ENCODE results near the gene CD300C. TPM values are rescaled to one million over a fixed set of nuclear protein-coding genes. Genes with fewer than 3 reads are reported as not detected.

CD300C gene
- total and polyA plus RNA-seq, 2 donors from 2014 or later, result 0.34 to 4.2 TPM

DNA sequence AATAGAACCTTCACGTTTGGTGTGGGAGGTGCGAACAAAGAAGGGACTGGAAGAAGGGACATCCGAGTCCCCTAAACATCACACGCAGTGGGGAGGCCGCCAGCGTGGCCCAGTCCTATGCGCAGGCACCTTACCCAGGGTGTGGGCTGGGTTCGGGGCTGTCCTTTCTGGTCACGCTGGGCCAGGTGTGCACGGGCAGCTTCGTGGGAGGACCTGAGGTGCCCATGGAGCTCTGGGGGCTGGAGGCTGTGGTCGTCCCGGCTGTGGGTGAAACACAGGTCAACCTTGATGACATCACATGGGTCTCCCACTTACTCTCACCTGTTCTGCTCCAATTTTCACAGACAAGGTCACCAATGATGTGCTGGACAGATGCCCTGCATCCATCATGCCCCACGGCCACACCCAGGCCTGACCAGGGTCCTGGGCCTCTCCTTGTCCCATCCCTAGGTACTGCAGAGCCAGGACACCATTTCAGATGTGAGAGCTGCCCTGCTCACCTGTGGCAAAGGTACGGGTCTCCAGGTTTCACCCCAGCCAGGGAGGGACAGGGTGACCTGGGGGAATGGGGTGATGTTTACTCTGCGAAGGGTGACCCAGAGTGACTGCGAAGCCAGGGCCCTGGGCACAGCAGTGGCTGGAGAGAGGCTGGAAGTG, 3.1 kb downstream of the CD300C start:
- H3K4me3 ChIP-seq (ENCODE audit: low read length in 3 of 3), result no peak overlapping the region
- FAIRE-seq, result no peak
- intact Hi-C loops (cut with DNase I), result no loop called here
- no peaks in the 10 kb centered on the region for H3K27me3 ChIP-seq (ENCODE audit: control insufficient read depth, insufficient read depth, low read length)
- H3K9ac ChIP-seq (ENCODE audit: low read length in 3 of 3), result no peak overlapping the region
- no peak overlapping the region for H3K27ac ChIP-seq (ENCODE audit: low read depth in 2 of 2, low read length in 2 of 2)
- DNase-seq, result peak in 1 of 5 donors; percentile 53
- H3K4me1 ChIP-seq (ENCODE audit: control insufficient read depth in 2 of 3, insufficient read depth in 2 of 3, low read depth in 1 of 3, low read length in 3 of 3), result no peaks in the 10 kb centered on the region
- H3K9me3 ChIP-seq (ENCODE audit: control insufficient read depth in 2 of 3, insufficient read depth in 1 of 3, low read length in 3 of 3), result no peaks in the 10 kb centered on the region
- TF ChIP-seq, protein P1, sequence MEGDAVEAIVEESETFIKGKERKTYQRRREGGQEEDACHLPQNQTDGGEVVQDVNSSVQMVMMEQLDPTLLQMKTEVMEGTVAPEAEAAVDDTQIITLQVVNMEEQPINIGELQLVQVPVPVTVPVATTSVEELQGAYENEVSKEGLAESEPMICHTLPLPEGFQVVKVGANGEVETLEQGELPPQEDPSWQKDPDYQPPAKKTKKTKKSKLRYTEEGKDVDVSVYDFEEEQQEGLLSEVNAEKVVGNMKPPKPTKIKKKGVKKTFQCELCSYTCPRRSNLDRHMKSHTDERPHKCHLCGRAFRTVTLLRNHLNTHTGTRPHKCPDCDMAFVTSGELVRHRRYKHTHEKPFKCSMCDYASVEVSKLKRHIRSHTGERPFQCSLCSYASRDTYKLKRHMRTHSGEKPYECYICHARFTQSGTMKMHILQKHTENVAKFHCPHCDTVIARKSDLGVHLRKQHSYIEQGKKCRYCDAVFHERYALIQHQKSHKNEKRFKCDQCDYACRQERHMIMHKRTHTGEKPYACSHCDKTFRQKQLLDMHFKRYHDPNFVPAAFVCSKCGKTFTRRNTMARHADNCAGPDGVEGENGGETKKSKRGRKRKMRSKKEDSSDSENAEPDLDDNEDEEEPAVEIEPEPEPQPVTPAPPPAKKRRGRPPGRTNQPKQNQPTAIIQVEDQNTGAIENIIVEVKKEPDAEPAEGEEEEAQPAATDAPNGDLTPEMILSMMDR (IDR thresholded peaks at IDR 0.05; ENCODE audit: borderline replicate concordance, extremely low read depth, insufficient read depth), result no peak
- no peaks in the 10 kb centered on the region for H3K36me3 ChIP-seq (ENCODE audit: control insufficient read depth in 2 of 3, insufficient read depth in 3 of 3, low read length in 3 of 3)

DNA sequence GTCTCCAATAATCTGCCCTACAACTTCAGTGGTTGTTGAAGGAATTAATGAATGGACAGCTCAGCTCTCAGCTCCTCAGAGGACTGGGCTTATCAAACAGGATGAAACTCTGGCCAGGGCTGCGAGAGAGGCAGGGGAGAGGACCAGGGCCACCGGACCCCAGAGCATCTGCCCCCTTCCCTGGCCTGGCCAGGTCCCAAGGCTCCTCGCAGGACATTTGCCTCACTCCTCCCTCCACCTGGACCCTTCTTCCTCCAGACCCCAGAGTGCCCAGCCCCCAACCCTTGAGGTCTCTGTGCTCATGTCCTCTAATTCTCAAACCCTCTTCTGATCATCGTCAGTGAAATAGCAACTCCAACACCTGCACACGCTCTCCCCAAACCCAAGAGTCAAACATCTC, 3.7 kb downstream of the CD300C start:
- DNase-seq (peak in 1 of 5 donors; percentile 64), FAIRE-seq (no peak)
- Histone ChIP-seq H3K36me3 (ENCODE audit: control insufficient read depth in 2 of 3, insufficient read depth in 3 of 3, low read length in 3 of 3) (no peaks in the 10 kb centered on the region), H3K9ac (ENCODE audit: low read length in 3 of 3) (no peak overlapping the region), H3K27me3 (ENCODE audit: control insufficient read depth, insufficient read depth, low read length) (no peaks in the 10 kb centered on the region), H3K27ac (ENCODE audit: low read depth in 2 of 2, low read length in 2 of 2) (no peak overlapping the region), H3K4me3 (ENCODE audit: low read length in 3 of 3) (no peak overlapping the region), H3K4me1 (ENCODE audit: control insufficient read depth in 2 of 3, insufficient read depth in 2 of 3, low read depth in 1 of 3, low read length in 3 of 3) (no peaks in the 10 kb centered on the region), H3K9me3 (ENCODE audit: control insufficient read depth in 2 of 3, insufficient read depth in 1 of 3, low read length in 3 of 3) (no peaks in the 10 kb centered on the region)
- TF ChIP-seq, protein P1 (IDR thresholded peaks at IDR 0.05; ENCODE audit: borderline replicate concordance, extremely low read depth, insufficient read depth), result no peak
- intact Hi-C loops (cut with DNase I), result no loop called here

DNA sequence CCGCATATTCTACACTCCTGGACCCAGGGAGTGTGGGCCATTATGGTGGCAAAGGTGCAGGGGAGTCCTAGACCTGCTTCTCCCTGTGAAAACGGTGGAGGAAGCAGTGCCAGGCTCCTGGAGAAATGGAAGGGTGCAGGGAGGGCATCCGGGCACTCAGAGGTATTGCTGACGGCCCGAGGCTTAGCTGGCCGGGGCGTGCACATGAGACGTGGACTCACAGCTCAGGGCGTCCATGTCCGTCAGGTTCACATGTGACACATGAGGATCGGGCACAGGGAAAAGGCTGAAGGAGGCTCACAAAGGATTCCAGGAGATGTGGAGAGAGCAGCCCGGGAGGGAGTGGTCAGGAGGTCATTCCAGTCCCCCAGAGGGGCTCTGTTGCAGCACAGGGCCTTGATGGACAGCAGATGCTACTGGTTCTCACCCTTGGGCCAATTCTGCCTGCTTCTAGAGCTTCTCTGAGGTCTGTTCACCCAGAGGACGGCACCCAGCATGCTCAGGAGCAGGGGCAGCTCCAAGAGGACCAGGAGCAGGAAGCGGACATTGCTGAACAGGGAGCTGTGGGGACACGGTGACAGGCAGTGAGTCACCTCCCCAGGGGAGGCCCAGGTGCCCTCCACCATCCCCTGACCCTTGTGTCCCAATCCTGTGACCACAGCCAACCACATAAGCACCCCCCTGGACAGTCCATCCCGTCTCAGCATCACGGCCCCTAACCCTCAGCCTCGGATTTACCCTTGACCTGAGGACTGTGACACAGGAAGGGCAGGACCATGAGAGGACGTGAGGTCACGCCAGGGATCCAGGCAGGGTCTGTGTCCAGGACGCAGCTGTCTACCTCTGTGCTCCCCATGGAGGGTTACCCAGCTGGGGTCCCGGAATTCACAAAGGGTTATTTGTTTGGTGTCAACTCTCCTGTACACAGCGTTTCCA, 4.5 kb downstream of the CD300C start:
- no peaks in the 10 kb centered on the region for H3K4me1 ChIP-seq (ENCODE audit: control insufficient read depth in 2 of 3, insufficient read depth in 2 of 3, low read depth in 1 of 3, low read length in 3 of 3)
- no peak overlapping the region for H3K4me3 ChIP-seq (ENCODE audit: low read length in 3 of 3)
- TF ChIP-seq, protein P1 (IDR thresholded peaks at IDR 0.05; ENCODE audit: borderline replicate concordance, extremely low read depth, insufficient read depth), result no peak
- intact Hi-C loops (cut with DNase I), result no loop called here
- H3K27ac ChIP-seq (ENCODE audit: low read depth in 2 of 2, low read length in 2 of 2), result no peak overlapping the region
- no peaks in the 10 kb centered on the region for H3K36me3 ChIP-seq (ENCODE audit: control insufficient read depth in 2 of 3, insufficient read depth in 3 of 3, low read length in 3 of 3)
- H3K9ac ChIP-seq (ENCODE audit: low read length in 3 of 3), result no peak overlapping the region
- DNase-seq (peak in 1 of 5 donors; percentile 39), FAIRE-seq (no peak)
- no peaks in the 10 kb centered on the region for H3K27me3 ChIP-seq (ENCODE audit: control insufficient read depth, insufficient read depth, low read length)
- no peaks in the 10 kb centered on the region for H3K9me3 ChIP-seq (ENCODE audit: control insufficient read depth in 2 of 3, insufficient read depth in 1 of 3, low read length in 3 of 3)
